Naive thymus-derived CD8-positive, alpha-beta T cell (primary cell): Measurements from ENCODE around the gene ANKDD1B. TPM values are rescaled to one million over a fixed set of nuclear protein-coding genes. Genes with fewer than 3 reads are reported as not detected.

Experiments used
- ATAC-seq, 2 donors: fragments of 150-1000 bp; cut with Tn5 transposase in 1 of 2; sonication (Bioruptor Pico), chemical (Tn5 transposase) in 1 of 2; 1 replicate in 1 of 2; 2 replicates in 1 of 2; pipeline ENCODE4 v1.10.0; 2021; ENCODE audit warnings: mild to moderate bottlenecking in 2 of 2, moderate library complexity in 2 of 2
- POLR2A ChIA-PET: fragments of 350-600 bp; sonication (Branson Sonifier 250); formaldehyde crosslinking; loops from one replicate; lab custom pipeline; 2021; ENCODE audit warnings: antibody characterized with exemption; lab: Charles Lee
- DNase-seq, 10 donors: peaks; one replicate each; pipeline versions ENCODE4 v3.0.0 to v3.0.0-alpha.2; 2020 to 2022
- H3K27ac Mint-ChIP-seq, 10 donors: one replicate each; pipeline ENCODE4 v1.8.0; 2020 to 2022; ENCODE audit warnings: mild to moderate bottlenecking in 10 of 10, mixed read lengths in 10 of 10, moderate library complexity in 4 of 10, inconsistent platforms in 1 of 10
- H3K27me3 Mint-ChIP-seq, 5 donors: one replicate each; pipeline ENCODE4 v1.8.0; 2021 to 2022; ENCODE audit warnings: mixed read lengths in 5 of 5
- H3K36me3 Mint-ChIP-seq, 3 donors: one replicate each; pipeline ENCODE4 v1.8.0; 2020 to 2022; ENCODE audit warnings: mixed read lengths in 3 of 3, mild to moderate bottlenecking in 2 of 3, inconsistent platforms in 1 of 3
- H3K4me1 Mint-ChIP-seq, 4 donors: one replicate each; pipeline ENCODE4 v1.8.0; 2021 to 2022; ENCODE audit warnings: mixed read lengths in 4 of 4
- H3K4me3 Mint-ChIP-seq, 10 donors: one replicate each; pipeline ENCODE4 v1.8.0; 2020 to 2022; ENCODE audit warnings: mild to moderate bottlenecking in 10 of 10, mixed read lengths in 10 of 10, moderate library complexity in 6 of 10, inconsistent platforms in 1 of 10
- H3K9me3 Mint-ChIP-seq, 9 donors: one replicate each; pipeline ENCODE4 v1.8.0; 2020 to 2022; ENCODE audit warnings: mixed read lengths in 9 of 9, mild to moderate bottlenecking in 3 of 9, inconsistent platforms in 1 of 9, moderate library complexity in 1 of 9
- polyA plus RNA-seq, 3 donors: library from polyadenylated mRNA; unstranded; fragments of 300-500 nt; fragmentation: Illumina TruSeq; gene quantifications; one replicate each; pipeline ENCODE4 v1.2.3, GENCODE V29; 2021
- total RNA-seq, 8 experiments: library from RNA in 2 of 8; stranded (reverse) in 2 of 8; gene quantifications; one replicate each; pipeline ENCODE4 v1.2.3 and lab custom pipeline; 2021 to 2026

ANKDD1B gene
- total and polyA plus RNA-seq, 5 experiments from 2014 or later = 0.27 to 0.75 (median 0.39) TPM

DNA sequence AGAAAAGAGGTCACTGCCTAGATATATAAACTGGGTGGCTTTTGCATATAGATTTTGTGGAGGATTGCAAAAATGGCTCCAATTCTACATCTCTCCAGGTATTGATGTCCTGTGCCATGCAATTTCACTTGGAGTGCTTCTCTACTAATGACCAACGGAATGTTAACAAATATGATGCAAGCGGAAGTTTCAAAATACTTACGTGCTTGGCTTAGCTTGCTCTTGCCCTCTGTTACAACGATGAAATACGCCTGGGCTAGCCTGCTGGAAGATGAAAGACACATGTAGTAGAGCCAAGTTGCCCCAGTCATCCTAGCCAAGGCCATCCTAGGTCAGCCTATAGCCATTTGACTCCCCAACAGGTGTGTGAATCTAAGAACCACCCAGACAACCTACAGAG, 109.6 kb downstream of the ANKDD1B start:
- H3K27me3 Mint-ChIP-seq = peaks cover 0 to 7% (median 0%) of the 10 kb centered on the region in 5 donors
- peaks cover 0 to 15% (median 2%) of the 10 kb centered on the region in 9 donors for H3K9me3 Mint-ChIP-seq
- H3K36me3 Mint-ChIP-seq = peaks cover 0 to 14% (median 0%) of the 10 kb centered on the region in 3 donors
- no peak for DNase-seq
- no peak overlapping the region for H3K27ac Mint-ChIP-seq
- ATAC-seq = no peak
- no peak overlapping the region for H3K4me3 Mint-ChIP-seq
- POLR2A ChIA-PET = no interaction called here
- H3K4me1 Mint-ChIP-seq = peaks cover 8 to 16% (median 15%) of the 10 kb centered on the region in 4 donors

Other genes with a start within 250 kb of the ANKDD1B start
- 10 to 100 TPM; 44.0 to 45.1 TPM for gene CERT1, start 99.8 kb upstream of the ANKDD1B start, total RNA-seq
- 10 to 100 TPM; 12.8 to 17.4 (median 16.1) TPM for gene CERT1, start 99.8 kb upstream of the ANKDD1B start, polyA plus RNA-seq
- 10 to 100 TPM; 23.8 to 28.2 TPM for gene POLK, start 99.6 kb upstream of the ANKDD1B start, total RNA-seq
- 10 to 100 TPM; 12.4 to 20.1 (median 16.3) TPM for gene POLK, start 99.6 kb upstream of the ANKDD1B start, polyA plus RNA-seq
- gene POC5, start 106.0 kb downstream of the ANKDD1B start, total RNA-seq = 10 to 100 TPM; 17.0 to 17.2 TPM
- gene POC5, start 106.0 kb downstream of the ANKDD1B start, polyA plus RNA-seq = 10 to 100 TPM in 2 of 3 donors, 1 to 10 TPM in 1; 6.8 to 13.3 (median 11.9) TPM